Medulla oblongata (tissue), 1 donor: ENCODE measurements around the gene EPHA10.
"Not testable (repeated sequence)": the region's sequence is repeated elsewhere in the genome, so short reads cannot be mapped to it uniquely, and the experiment has no call there.

Experiments used
- DNase-seq: peaks from one replicate; pipeline ENCODE4 v3.0.0-alpha.2; 2015; ENCODE audit errors: extremely low spot score

The EPHA10 gene

DNA sequence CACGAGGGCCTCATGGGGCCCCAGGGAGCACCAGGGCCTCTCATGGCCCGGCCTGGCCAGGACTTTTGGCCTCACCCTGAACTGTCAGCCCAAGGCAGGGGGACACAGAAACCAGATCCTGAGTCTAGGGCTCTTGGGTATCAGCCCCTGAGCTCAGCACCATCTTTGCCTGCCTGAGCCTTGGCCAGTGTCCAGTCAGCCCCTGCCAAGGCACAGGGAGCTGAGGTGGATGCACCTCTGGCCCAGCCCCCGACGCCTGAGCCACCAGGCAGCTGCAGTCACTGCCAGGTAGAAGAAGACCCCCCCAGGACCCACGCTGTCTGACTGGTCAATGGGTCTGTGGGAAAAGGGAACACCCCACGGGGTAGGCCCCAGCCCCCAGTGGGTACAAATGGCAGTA is 47.3 kb downstream of the EPHA10 start:
- no peak for DNase-seq

DNA sequence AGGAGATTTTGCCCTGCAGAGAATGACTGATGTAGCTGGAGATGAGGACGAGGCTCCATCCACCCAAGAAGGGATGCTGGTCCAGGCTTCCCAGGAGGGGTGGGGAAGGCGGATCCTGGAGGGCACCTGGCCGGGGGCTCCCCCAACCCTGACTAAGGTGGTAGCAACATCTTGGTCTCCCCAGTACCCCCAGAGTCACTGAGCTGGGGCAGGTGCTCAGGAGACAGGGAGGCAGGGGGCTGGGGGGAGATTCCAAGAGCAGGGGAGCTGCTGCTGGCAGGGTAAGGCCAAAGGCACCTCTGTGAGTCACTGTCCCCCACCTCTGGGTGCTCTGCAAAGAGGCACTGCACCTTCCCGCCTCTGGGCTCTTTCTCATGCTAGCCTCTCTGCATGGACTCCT is 48.6 kb downstream of the EPHA10 start:
- no peak for DNase-seq

DNA sequence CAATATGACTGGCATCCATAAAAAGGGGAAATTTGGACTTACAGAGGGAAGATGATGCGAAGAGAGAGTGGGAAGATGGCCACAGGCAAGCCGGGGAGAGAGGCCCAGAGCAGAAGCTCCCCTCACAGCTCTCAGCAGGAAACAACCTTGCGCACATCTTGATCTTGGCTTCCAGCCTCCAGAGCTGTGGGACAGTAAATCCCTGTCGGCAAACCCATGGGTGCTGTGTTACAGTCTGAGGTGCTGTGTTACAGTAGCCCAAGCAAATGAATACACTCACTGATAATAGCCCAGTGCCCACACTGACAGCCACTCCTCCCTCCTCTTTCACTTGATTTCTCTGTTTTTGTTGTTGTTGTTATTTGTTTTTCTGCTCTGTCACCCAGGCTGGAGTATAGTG is 50.2 kb downstream of the EPHA10 start:
- no peak for DNase-seq

DNA sequence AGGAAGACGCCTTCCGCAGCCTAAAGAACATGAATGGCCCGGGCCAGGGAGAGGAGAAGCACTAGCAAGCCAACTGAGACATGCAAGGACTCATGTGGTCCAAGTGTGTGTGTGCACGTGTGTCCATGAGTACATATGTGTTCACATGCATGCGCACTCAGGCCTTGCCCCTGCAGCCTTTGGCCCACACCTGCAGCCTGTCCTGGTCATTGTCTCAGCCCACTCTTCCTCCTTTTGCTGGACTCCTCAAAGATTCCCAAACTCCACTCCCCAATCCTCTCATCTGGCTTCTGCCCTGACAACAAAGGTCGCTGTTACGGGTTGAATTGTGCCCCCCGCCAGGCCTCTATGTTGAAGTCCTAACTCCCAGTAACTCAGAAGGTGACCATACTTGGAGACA is 50.7 kb downstream of the EPHA10 start:
- no peak for DNase-seq

GRCh38 chr1:37708471-37708870 is 56.4 kb downstream of the EPHA10 start:
- no peak for DNase-seq

DNA sequence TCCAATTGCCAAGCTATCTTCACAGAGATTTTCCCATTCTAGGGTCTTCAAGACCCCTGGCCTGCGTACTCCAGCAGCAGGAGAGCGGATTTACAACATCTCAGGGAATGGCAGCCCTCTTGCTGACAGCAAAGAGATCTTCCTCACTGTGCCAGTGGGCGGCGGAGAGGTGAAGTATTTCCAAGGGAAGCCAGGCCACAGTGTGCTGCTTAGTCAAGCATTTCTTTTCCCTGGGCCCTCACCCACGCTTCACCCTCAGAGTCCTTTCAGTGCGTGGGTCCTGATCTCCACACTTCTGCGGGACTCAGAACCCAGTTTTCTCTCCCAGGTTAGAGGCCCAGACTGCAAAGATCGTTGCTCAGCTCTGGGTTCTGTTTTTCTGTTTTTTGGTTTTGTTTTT is 59.5 kb downstream of the EPHA10 start:
- no peak for DNase-seq

DNA sequence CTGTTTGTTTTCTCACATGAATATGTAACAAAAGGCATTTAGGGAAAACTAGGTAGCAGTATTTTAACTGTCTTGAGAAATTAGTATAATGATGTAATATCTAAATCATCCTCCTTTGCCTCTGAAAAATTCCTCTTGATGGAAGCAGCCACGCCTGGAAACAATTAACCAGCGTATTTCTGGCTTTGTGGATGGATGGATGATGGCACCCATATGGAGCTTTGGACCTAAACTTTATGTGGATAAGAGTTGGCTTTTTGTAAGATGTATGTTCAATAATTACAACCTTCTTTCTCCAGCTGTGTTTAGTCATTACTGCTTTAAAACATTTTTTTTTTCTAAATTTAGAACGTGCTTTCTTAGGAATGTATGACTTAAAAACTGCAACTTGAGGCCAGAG is 60.0 kb downstream of the EPHA10 start:
- DNase-seq, result no peak

- no peak for DNase-seq
Measured at GRCh38 chr1:37703061-37703460, 61.9 kb downstream of the EPHA10 start.

- no peak for DNase-seq
Measured at GRCh38 chr1:37701051-37701450, 63.9 kb downstream of the EPHA10 start.

- DNase-seq, result no peak
Measured at GRCh38 chr1:37699147-37699546, 65.8 kb downstream of the EPHA10 start.

GRCh38 chr1:37697737-37698136 is 67.2 kb downstream of the EPHA10 start:
- DNase-seq, result no peak

- DNase-seq, result no peak
Measured at GRCh38 chr1:37697090-37697489, 67.8 kb downstream of the EPHA10 start.

DNA sequence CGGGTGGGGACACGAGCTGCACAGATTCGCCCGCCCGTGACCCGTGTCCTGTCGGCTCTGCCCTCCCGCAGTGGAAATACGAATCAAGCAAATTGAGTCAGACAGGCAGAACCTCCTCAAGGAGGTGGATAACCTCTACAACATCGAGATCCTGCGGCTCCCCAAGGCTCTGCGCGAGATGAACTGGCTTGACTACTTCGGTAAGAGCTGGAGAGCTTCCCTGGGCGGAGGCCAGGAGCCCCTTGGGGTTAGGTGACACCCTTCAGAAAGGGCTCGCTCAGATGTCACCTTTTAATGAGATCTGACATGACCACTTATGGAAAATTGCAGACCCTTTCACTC is 72.1 kb downstream of the EPHA10 start:
- DNase-seq, result no peak

- DNase-seq, result peak; percentile 98
Measured at GRCh38 chr1:37692078-37692833, 72.7 kb downstream of the EPHA10 start, which contains the start of gene CDCA8. CDCA8 (plus strand) TSS chr1:37692516; CDS start chr1:37692691, 175 bp downstream.

DNA sequence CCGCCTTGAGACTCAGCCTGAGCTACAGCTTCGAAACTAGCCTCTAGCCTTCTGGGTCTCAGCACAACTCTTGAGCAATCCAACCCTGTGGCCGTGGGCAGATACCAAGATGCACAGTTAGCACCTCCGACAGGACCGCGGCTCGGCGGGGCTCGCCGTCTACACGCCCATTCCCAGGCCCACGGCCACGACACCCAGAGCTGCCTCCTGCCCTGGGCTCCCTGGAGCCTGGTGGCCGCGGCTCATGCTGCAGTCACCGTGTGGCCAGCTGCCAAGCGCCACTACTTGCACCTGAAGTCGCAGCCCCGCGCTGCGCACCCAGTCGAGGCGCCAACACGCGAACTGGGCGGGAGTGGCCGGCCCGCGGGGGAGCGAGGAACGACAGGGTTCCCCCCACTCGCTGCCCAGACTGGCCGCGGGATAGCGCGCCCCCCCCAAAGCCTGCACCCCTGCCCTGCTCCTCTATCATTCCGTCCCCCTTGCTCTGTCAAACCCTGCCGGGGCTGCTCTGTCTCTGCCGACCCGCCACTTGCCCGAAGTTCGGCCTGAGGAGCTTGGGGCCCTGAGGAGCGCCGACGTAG is 73.3 kb downstream of the EPHA10 start:
- DNase-seq, result peak; percentile 10

DNA sequence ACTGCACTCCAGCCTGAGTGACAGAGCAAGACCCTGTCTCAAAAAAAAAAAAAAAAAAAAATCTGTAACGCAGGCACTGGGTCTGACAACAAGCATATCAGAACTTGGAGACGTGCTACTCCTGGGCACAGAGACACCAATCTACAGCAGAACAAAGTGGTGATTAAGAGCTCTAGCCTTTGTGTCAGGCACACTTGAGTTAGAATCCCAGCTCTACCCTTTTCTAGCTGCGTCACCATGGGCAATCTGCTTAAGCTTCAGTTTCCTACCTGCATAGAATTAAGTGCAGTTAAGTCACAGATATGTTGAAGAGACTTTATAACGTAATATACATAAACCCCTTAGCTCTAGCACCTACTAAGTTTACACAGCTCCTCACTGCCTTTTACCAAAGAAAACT is 76.0 kb downstream of the EPHA10 start:
- no peak for DNase-seq

- not testable (repeated sequence) for DNase-seq
Measured at GRCh38 chr1:37687764-37688163, 77.2 kb downstream of the EPHA10 start.

DNA sequence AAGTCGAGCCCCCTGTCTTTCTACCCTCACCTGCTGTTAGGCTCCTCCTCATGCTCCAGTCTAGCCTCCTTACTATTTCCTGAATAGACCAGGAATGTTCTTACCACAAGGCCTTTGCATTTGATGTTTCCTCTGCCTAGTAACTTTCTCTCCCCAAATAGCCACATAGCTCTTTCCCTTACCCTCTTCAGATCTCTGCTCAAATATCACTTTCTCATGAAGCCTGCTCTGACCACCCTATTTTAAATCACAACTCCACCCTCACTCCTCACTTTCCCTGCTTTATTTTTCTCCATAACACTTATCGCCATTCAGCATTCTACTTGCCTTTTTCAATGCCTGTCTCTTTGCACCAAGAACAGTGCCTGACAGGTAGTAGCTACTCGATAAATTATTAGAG is 79.2 kb downstream of the EPHA10 start:
- DNase-seq, result no peak

- DNase-seq, result not testable (repeated sequence)
Measured at GRCh38 chr1:37684182-37684581, 80.7 kb downstream of the EPHA10 start.

DNA sequence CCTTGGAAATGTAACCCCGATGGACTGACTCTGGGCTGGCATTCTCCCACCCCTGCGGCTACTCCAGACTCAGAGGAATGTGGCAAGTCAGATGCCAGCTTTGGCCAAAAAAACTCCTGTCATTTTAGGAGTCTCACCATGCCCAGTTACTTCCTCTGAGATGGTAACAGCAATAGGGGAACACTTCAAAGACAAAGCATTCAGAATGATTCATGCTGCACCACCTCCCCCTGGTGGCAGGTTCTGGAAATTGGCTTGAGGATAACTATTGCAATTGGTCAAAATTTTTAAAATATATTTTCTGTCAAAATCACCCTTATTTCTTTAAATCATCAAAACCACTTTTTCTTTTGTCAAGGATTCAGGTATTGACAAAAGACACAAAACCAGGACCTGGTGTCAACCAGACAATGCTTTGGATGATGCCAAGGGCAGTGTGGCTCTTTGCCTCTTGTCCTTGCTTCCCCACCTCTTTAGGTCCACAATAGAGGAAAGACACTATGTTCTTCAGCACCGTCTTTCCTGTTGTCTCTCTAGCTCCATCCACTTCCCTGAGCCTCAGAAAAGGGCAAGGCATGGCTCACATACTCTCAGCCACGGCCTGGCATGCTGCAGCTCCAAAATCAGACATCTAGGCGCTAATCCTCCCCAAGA is 82.5 kb downstream of the EPHA10 start:
- DNase-seq, result peak; percentile 90

DNA sequence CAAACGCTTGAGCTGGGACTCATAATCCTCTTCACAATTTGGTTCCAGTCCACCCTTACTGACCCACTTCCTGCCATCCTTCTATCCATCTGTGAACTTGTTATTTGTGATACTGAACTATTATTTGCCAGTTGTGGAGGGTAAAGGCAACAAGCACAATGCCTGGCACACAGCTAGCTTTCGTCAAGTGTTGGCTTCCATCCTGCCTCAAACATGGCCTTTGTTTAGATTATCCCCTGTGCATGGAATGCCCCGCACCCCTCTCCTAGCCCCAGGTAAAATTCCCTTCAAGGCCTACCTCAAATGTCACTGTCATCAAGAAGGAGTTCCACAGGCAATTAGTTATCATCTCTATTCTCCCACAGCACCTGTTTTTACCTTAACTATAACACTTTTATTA is 84.0 kb downstream of the EPHA10 start:
- no peak for DNase-seq

GRCh38 chr1:37677808-37678207 is 87.1 kb downstream of the EPHA10 start:
- no peak for DNase-seq

DNA sequence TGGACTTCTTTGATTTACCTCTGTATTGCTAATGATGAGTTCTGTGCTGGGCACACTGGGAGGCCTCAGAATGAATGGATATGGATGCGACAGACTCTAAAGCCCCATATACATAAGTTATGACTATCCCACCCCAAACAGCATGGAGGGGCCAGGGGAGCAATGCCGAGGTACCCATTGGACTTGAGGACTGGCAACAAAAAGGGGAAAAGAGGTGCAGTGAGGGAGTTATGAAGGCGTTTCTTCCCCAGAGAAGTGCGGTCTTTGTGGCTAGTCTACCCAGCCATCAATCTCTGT is 87.8 kb downstream of the EPHA10 start:
- no peak for DNase-seq
